Endometrial microvascular endothelial cells (primary cell): Measurements from ENCODE around the gene CIBAR2. TPM values are rescaled to one million over a fixed set of nuclear protein-coding genes. Genes with fewer than 3 reads are reported as not detected.

Experiments
- in situ Hi-C: cut with HindIII; loops from 2 replicates; pipeline ENCODE4 v1.10.0; 2017; ENCODE audit warnings: low sequenced_read_pairs, low pct_unique_long_range_greater_than_20kb; ENCODE audit errors: inconsistent ontology term
- total RNA-seq: library from RNA; depleted of rRNA; stranded (reverse); fragments of >200 nt; gene quantifications from one replicate; pipeline ENCODE4 v1.2.3, GENCODE V29; 2015; ENCODE audit errors: inconsistent ontology term

CIBAR2 gene
- not detected for total RNA-seq

DNA sequence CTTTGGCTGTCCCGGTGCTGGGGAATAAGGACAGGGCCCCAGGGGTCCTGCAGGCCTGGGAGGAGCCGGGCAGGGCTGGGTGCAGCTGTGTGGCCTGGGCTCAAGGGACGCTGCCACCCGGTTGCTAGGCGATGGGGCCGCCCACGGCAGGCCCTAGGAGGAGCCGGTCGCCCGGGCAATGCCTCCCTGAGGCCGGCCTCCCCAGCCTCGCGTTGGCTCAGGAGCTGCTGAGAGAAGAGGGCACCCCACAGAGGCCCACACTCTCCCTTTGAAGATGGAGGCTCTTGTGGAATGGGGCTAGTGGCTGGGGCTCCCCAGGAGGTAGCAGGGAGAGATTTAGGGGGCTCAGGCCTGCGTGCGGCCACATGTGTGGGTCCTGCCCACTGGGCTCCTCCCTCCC, at the start of gene CIBAR2:
Gene CIBAR2 (minus strand): TSS at position 109 of the 400 bp plus-strand sequence. CDS start 120 bp downstream, outside the sequence.
- in situ Hi-C loops: no loop called here

GRCh38 chr16:85159179-85159980, 47.1 kb upstream of the CIBAR2 start:
- in situ Hi-C loops: no loop called here

DNA sequence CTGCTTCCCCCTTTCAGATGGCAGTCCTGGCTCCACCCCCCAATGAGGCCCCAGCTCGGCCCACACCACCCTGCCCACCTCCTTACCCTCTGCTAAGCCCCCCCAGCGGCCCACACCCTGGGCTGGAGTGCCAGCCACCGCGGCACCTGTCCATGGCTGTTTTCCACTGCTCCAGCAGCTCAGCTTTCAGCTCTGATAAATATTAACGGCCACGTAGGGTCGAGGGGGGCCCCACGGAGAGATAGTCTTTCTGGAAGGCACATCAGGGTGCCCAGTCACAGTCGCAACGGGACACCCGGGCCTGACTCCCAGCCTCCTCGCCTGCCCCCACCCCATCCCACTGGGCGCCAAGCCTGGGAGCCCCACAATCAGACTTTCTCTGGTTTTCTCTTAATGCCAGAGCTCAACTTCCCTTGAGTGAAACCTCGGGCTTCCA, 46.5 kb upstream of the CIBAR2 start:
- in situ Hi-C loops: no loop called here

DNA sequence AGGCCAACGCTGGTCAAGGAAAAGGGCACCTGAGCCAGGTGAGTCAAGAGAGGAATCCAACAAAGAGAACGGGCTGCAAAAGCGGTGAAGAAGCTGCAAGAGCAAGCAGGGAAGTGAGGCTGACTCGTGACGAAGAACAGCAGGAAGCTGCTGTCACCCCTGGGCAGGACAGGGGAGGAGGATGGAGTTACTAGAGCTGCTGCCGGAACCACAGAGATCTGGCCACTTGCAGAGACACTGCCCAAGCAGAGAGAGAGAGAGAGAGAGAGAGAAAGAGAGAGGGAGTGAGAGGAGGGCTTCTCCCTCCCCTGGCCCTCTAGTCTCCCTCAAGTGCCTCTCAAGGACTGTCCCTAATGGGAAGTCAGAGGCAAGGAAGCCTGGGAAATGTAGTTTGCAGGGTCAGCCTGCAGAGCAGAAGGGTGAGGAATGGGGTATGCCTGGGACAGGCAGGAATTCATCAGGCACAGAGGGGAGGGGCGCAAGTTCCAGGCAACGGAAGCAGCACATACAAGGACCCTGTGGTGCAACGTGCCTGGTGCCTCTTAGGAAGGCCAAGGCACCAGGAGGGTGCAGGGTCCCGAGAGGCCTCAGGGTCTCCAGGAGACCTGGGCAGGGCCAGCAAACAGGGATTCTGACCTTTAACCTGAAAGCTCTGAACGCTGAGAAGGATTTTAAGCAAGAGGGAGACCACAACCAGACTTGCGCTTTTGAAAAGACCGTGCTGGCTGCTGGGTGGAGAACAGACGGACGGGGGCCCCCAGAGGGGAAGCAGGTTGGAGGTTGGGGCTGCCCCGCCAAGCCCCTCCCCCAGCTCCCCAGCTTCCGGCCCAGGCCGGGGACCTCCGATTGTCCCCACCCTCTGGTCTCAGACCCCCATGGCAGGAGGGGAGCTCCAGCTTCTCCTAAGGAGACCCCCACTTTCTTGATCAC, 45.8 kb upstream of the CIBAR2 start:
- in situ Hi-C loops: no loop called here

GRCh38 chr16:85157372-85157771, 45.1 kb upstream of the CIBAR2 start:
- in situ Hi-C loops: no loop called here

- in situ Hi-C loops: no loop called here
These were observed 44.6 kb upstream of the CIBAR2 start for GRCh38 chr16:85156869-85157268.

GRCh38 chr16:85156440-85156839, 44.2 kb upstream of the CIBAR2 start:
- in situ Hi-C loops: no loop called here

GRCh38 chr16:85153656-85154091, 41.4 kb upstream of the CIBAR2 start:
- in situ Hi-C loops: no loop called here

DNA sequence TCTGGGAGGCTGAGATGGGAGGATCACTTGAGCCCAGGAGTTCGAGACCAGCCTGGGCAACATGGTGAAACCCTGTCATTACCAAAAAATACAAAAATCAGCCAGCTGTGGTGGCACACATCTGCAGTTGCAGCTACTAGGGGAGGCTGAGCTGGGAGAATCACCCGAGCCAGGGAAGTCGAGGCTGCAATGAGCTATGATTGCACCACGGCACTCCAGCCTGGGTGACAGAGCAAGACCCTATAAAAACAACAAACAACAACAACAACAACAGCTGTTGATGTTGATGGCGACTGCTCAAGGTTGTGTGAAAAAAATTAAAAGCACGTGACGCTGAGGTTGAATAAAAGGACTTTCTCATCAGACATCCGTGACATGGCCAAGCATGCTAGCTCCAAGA, 40.8 kb upstream of the CIBAR2 start:
- in situ Hi-C loops: no loop called here

GRCh38 chr16:85152414-85153030, 40.2 kb upstream of the CIBAR2 start:
- in situ Hi-C loops: no loop called here

GRCh38 chr16:85151603-85152413, 39.5 kb upstream of the CIBAR2 start:
- in situ Hi-C loops: no loop called here

DNA sequence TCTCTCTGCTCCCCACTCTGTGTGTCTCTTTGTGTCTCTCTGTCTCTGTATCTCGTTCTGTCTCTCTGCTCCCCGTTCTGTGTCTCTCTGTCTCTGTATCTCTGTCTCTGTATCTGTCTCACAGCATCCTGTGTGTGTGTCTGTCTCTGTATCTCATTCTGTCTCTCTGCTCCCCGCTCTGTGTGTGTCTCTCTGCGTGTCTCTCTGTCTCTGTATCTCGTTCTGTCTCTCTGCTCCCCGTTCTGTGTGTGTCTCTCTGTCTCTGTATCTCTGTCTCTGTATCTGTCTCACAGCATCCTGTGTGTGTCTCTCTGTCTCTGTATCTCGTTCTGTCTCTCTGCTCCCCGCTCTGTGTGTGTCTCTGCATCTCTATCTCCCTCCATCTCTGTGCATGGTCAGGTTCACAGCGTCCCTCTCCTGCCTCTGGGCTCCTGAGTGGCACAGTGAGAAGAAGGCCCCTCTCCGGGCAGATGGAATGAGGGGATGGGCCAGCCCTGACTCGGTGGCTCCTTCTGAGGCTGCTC, 38.9 kb upstream of the CIBAR2 start:
- in situ Hi-C loops: no loop called here

- in situ Hi-C loops: no loop called here
These were observed 38.2 kb upstream of the CIBAR2 start for GRCh38 chr16:85150331-85150940.

DNA sequence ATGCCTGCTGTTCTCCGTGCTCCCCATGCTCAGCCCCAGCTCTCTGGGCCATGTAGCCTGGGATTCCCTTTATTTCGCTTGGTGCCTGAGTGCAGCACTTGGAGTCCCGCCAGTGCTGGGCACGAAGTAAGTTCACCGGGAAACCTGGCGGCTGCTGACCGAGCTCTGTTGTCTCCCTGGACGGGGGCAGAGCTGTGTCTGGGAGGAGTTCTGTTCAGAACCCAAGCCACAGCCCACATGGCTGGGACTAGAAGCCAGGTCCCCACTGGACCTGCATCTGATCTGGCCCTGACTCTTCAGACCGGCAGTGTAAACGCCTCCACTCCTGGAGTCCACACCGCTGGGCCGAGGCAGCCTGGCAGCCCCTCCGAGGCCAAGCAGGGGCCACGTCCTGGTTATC, 37.5 kb upstream of the CIBAR2 start:
- in situ Hi-C loops: no loop called here

DNA sequence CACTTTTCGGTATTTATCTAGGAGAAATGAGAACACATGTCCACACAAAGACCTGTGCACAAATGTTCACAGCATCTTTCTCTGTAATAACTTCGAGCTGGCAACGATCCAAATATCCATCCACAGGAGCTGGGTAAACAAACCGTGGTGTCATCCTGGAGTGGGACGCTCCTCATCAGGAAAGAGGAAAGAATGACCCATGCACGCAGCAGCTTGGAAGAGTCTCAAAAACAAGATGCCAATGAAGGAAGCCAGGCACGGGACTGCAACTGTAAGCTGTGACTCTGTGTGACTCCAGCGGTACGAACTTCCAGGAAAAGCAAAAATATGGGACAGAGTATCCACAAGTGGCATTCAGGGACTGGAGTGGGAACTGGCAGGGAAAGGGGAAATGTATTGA, 36.7 kb upstream of the CIBAR2 start:
- in situ Hi-C loops: no loop called here

GRCh38 chr16:85146922-85147651, 34.8 kb upstream of the CIBAR2 start:
- in situ Hi-C loops: no loop called here

GRCh38 chr16:85146532-85146797, 34.2 kb upstream of the CIBAR2 start:
- in situ Hi-C loops: no loop called here
